Limb (tissue), 2 donors: Measurements from ENCODE around the gene SNX4.
"Not testable (repeated sequence)": the region's sequence is repeated elsewhere in the genome, so short reads cannot be mapped to it uniquely, and the experiment has no call there.

Source experiments
- DNase-seq, 2 donors: peaks; one replicate each; pipeline ENCODE4 v3.0.0-alpha.2; 2016; ENCODE audit errors: extremely low spot score in 2 of 2

SNX4 gene

DNA sequence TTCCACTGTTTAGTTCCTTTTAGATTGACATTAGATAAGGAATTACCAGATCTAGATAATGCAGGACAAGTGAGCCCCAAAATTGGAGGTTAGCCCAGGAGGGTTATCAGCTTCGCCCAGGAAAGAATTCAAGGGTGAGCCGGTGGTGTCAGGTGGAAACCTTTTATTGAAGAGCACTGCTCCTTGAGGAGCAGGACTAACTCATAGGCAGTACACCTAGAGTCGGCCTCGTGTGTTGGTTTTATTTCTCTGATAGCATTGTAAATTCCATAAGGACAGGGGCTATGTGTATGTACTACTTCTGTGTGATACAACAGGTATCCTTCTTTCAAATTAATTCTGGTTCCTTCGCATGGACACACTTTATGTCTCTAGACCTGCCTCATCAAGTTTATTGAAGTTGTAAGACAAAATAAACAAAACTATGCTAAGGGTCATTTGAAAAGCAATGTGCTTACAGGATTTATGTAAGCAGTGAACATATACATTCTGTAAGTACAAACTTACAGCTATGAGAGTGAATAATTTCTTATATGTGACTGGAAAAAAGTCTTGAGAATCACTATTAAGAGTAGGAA is 57.2 kb downstream of the SNX4 start:
- DNase-seq = no peak

DNA sequence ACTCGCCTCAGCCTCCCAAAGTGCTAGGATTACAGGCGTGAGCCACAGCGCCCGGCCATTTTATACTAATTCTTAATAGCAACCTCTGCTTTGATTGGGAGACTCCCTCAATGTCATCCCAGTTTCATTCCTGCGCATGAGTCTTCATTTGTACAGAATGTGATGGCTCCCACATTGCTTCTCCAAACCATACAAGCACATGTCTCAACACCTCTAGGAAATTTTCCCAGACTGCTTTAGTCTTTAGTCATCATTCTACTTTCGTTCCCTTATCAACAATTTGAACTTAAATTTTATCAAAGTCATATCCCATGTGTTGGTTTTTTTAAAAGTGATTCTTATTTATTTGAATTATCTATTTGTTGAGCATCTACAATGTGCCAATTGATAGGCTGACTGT is 58.1 kb downstream of the SNX4 start:
- no peak for DNase-seq

DNA sequence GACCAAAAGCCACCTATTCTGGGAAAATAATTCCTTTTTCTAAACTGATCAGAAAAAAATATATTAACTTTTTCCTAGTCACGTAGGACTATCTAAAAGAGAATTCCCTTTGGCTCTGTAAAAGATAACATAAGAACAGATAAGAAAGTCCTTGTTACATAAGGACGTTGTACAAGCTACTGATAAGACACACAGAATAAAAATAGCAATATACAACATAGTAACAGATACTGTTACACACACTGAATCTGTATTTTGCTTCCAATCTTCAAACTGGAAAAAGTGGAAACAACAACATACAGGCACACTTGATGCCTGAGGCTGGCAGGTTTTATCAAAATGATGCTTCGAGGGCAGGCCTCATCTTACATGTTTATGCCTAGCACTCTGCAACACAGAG is 59.8 kb downstream of the SNX4 start:
- no peak for DNase-seq

GRCh38 chr3:125443923-125444322 is 76.1 kb downstream of the SNX4 start:
- no peak for DNase-seq

DNA sequence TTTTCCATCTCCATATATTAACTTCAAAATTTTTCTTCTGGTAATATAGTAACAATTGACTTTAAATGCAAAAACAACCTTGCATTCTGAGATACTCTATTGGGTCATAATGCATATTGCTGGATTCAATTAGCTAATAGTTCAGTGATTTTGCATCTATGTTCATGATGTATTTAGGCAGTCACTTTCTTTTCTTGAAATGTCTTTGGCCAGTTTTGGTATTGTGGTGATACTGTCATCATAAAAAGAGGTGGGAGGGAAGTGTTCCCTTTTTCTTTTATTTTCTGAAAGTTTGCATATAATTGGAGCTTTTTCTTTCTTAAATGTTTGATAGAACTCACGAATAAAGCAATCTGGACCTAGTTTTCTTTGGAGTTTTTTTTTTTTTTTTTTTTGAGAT is 77.5 kb downstream of the SNX4 start:
- no peak for DNase-seq

GRCh38 chr3:125440970-125441369 is 79.0 kb downstream of the SNX4 start:
- DNase-seq = no peak

DNA sequence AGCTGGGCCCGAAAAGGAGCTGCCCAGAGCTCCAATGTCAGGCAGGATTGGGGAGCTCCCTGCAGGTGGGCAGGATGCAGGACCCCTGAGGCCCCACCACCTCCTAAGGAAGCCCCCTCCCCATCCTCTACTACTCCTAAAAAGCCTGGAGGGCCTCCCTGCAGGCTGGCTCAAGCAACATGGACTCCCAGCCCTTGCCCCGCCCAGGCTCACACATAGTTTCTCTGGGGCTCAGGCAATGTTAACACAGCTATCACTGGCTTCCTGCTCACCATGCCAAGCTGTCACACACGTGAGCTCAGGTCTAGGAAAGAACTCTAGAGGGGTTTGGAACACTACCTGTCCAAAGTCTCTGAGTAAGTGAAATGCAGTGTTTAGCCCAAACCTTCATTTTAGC is 79.4 kb downstream of the SNX4 start:
- DNase-seq = no peak

- peak; percentile 53 to 77 for DNase-seq
Observed at GRCh38 chr3:125437631-125438435, 82.2 kb downstream of the SNX4 start.

- no peak for DNase-seq
Observed at GRCh38 chr3:125436921-125437320, 83.1 kb downstream of the SNX4 start.

DNA sequence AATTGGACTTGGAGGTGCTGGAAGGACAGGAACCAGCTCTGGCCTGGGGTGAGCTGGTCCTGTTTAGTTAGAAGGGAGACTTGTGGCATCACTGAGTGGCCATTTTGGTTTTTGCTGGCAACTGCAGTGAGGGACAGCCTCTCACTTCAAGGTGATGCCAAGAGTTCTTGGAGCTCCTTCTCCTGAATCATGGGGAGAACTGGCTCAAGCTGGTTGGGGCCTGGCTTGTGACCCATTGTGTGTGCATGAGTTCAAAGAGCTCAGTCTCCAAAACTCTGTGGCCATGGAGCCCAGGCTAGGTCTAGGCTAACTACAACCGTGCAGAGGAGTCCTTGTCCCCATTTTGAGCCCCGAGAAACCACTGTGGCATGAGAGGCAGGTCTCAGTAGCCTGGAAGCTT is 84.8 kb downstream of the SNX4 start:
- no peak for DNase-seq

DNA sequence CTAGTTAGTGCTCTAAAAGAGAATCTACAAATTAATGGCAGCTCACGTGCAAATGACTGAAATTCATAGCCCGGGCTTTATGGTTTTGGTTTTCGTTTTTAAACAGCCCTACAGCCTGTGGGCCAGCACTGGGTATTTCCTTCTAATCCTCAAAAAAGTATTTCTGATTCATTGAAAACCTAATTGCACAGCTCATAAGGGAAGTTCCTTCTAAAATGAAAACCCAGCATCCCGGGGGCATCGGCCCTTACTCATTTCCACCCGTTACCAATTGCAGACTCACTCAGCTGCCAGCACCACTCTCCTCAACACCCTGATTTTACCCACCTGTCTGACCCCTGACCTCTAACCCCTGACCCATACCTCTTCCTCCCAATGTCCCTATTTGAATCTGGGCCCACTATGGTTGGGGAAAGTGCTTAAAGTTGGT is 85.4 kb downstream of the SNX4 start:
- DNase-seq = no peak

- no peak for DNase-seq
Observed at GRCh38 chr3:125433611-125434041, 86.4 kb downstream of the SNX4 start.

DNA sequence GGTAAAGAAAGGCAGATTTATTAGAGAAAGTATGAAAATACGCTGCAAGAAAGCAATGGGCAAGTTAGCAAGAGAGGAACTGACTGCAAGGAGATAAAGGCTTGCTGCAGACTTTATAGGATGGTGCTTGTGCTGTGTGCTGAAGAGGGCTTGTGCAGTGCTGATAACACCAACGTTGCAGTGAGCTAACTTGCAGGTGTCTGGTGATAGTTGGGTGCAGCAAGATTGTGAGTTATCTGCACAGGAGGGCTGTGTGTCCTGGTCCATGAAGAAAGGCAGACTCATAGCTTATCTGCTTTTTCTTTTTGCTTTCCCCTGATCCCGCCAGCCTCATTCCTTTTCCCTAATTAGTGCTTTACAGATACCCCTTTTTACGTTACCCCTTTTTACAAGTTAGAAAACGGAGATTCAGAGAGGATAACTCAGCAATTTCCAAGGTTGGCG is 86.9 kb downstream of the SNX4 start:
- DNase-seq = no peak

DNA sequence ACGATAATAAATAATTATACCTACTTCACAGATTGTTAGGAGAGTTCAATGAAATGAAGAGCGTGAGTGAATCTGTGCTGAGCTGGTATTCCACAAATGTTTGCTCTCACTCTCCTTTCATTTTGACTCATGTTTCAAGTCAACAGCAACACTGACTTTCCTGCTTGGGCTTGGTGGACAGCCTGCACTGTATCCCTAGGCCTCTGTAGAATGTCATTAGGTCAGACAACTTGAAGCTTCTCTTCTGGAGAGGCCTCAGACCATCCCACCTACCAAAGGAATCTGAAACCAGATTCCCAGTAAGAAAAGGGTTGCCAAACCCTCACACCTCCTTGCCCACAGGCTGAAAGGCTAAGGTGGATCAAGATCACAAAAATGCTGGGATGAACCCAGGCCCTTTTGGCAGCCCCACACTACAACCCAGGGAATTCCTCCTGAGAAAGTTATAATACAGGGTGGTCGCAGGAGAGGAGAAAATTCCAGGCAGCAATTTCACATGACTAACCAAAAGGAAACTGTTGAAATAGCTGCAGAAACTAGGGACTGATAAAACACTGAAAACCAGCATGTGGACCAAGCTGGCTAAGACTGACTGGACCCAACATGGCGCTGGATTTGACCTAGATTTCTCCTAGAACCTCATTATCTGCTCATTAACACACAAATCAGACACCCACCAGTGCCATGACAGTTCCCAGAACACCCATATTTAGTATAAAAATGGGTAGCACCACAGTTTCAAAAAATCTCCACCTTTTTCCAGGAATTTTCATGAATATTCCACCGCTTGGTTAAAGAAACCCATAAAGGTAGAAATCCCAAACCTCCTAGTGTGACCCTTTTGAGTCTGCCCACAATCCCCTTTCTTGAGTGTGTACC is 87.9 kb downstream of the SNX4 start:
- no peak for DNase-seq

GRCh38 chr3:125431391-125431790 is 88.6 kb downstream of the SNX4 start:
- DNase-seq = no peak

DNA sequence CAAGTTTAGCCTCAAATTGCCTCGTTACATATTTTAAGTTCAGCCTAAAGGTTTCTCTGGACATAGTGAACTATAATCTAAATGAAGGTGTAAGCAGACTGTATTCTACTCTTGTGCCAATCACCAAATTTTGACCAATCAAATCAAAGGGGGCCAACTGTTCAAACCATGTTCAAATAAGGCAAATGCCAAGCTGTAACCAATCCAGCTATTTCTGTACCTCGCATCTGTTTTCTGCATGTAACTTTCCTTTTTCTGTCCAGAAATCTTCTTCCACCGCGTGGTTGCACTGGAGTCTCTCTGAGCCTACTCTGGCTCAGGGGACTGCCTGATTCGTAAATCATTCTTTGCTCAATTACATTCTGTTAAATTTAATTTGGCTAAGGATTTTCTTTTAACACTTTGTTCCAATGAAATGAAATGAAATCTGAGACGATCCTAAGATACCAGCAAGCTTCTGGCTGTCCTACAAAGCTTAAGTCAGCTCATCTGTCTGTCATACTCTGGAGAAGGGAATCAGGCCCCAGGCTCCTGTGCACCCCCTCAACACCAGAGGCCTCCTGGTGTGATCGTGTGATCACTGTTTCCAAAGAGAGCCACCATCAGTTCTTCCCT is 91.7 kb downstream of the SNX4 start:
- no peak for DNase-seq

DNA sequence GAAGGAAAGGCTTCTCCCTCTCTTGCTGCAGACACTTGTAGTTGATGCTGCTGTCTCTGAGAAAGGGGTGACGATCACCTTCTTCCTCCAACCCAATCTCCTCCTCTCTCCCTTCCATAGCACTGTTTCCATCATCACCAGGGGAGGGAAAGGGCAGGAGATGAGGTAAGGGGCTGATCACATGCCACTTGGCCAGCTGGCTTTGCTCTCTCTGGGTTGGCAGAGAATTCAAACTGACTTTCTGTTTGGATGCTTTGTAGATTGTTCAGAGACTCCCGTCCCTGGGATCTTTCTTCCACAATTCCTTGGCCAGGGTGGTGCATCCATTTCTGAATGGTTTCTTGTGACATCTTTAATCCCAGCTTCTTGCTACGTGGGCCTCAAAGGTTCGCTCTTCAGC is 101.7 kb downstream of the SNX4 start:
- DNase-seq = no peak

DNA sequence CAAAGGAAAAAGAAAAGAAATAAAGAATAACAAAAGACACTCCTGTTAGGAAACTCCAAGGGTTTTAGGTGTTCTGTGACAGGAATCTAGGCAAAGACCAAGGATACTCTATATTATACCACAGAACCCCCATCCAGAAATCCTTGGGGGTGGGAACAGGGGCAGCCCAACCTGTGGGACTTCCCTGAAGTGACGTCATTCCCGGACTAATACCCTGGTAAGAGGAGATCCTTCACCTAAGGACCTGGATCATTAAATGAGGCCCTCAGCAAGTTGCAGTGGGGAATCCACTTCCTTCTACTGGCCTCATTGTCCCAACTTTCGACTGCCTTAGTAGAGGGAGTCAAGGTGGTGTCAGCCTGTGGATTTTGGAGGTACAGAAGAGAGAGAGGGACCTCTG is 103.8 kb downstream of the SNX4 start:
- DNase-seq = no peak

GRCh38 chr3:125414669-125415068 is 105.3 kb downstream of the SNX4 start:
- no peak for DNase-seq

- no peak for DNase-seq
Observed at GRCh38 chr3:125410922-125411321, 109.1 kb downstream of the SNX4 start.

DNA sequence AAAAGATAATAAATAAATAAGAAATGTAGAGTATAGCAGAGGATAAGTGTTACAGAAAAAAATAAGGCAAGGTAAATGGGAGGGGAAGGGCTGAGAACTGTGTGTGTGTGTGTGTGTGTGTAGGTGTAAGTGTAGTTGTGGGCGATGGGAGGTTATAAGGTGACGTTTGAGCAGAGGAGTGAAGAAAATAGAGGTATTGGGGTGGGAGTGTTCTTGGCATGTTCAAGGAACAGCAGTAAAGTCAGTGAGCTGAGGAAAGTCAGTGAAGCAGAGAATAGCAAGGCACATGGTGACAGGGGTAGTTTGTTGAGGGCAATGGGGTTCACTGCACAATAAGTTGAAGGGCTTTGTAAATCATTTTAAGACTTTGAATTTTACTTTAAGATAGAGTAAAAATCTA is 113.9 kb downstream of the SNX4 start:
- no peak for DNase-seq

DNA sequence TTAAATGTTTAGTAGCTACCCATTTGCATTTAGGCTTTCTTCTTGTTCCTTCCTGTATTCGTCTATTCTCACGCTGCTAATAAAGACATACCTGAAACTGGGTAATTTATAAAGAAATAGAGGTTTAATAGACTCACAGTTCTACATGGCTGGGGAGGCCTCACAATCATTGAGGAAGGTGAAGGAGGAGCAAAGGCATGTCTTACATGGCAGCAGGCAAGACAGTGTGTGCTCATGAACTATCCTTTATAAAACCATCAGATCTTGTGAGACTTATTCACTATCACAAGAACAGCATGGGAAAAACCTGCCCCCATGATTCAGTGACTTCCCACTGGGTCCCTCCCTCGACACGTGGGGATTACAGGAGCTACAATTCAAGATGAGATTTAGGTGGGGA is 114.5 kb downstream of the SNX4 start:
- not testable (repeated sequence) for DNase-seq
